Ovary (tissue), 3 donors: ENCODE measurements around the gene FMO2.

Source experiments
- CTCF ChIP-seq, 3 donors: fragments of 450-650 bp in 2 of 3; fragments of 200-600 bp in 1 of 3; IDR thresholded peaks; one replicate each; pipeline versions ENCODE4 v1.5.1 to v1.8.0; 2016 to 2022; ENCODE audit warnings: antibody characterized with exemption in 3 of 3, mild to moderate bottlenecking in 1 of 3
- POLR2A ChIP-seq: fragments of 450-650 bp; IDR thresholded peaks from one replicate; pipeline ENCODE4 v1.6.1; 2017; ENCODE audit warnings: antibody characterized with exemption, mild to moderate bottlenecking, moderate library complexity
- donor health status: DM: no; HTN: no; CAD: no.

GRCh38 chr1:171247501-171247900, 62.4 kb downstream of the FMO2 start:
- TF ChIP-seq CTCF (IDR thresholded peaks at IDR 0.05): no peak
- TF ChIP-seq POLR2A: no peak
